ENCODE measurements around the gene SERTAD3.

The SERTAD3 gene

GRCh38 chr19:40417643-40417981, 26.5 kb downstream of the SERTAD3 start:
- TF ChIP-seq CTCF (IDR thresholded peaks at IDR 0.05): no peak

- no peak for TF ChIP-seq CTCF (IDR thresholded peaks at IDR 0.05)
Observed at GRCh38 chr19:40416918-40417642, 27.1 kb downstream of the SERTAD3 start.

- TF ChIP-seq CTCF (IDR thresholded peaks at IDR 0.05): no peak
Observed at GRCh38 chr19:40415768-40416167, 28.4 kb downstream of the SERTAD3 start.

- TF ChIP-seq CTCF (IDR thresholded peaks at IDR 0.05): no peak
Observed at GRCh38 chr19:40414542-40415535, 29.3 kb downstream of the SERTAD3 start.

- no peak for TF ChIP-seq CTCF (IDR thresholded peaks at IDR 0.05)
Observed at GRCh38 chr19:40413291-40413845, 30.8 kb downstream of the SERTAD3 start, which contains the start of gene PRX. Gene PRX (minus strand): TSS chr19:40413378. CDS start chr19:40407932, 5,446 bp downstream.

- no peak for TF ChIP-seq CTCF (IDR thresholded peaks at IDR 0.05)
Observed at GRCh38 chr19:40412866-40413265, 31.3 kb downstream of the SERTAD3 start.

- TF ChIP-seq CTCF (IDR thresholded peaks at IDR 0.05): no peak
Observed at GRCh38 chr19:40411958-40412499, 32.1 kb downstream of the SERTAD3 start.
